ENCODE results near the gene PAH.
A peak's percentile ranks its signal among the peaks of the same experiment; 100 is the strongest.

Gene PAH

DNA sequence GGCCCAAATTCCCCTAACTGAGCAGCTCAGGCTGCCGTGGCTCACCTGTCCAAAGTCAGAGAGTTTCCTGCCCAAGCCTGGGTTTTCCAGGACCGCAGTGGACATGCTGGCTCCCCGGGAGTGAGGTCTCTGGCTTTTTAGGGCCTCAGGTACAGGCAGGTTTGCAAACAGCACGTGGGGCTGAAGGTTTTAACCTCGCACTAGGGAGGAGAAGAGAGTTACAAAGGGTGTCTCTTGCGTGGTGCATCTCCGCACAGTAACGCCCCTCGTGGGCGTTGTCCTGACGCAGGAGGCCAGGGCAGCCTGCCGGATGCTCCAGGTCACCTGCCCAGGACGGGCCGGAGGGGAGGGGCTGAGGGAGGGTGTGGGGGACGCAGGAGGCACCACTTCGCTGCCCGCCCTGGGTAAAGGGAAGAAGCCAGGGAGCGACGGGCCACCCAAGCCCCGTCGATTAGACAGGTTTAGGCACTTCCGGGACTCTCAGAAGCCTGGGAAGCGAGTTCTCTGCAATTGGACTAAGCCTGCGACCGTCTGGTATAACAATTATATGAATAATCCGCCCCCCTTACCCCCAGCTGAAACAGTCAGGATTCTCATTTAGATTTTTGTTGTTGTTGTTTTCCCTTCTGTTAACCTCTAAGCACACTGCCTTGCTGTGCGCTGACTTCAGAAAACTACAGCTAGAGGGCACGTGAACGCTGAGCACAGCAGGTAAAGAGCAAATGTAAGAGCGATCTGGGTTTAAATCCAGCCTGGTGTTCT lies at the start of gene PAH:
PAH (minus strand) TSS at position 219 of the 762 bp plus-strand sequence; CDS start at position 105, 114 bp downstream.
- DNase-seq (ENCODE audit: low spot score), result no peak

DNA sequence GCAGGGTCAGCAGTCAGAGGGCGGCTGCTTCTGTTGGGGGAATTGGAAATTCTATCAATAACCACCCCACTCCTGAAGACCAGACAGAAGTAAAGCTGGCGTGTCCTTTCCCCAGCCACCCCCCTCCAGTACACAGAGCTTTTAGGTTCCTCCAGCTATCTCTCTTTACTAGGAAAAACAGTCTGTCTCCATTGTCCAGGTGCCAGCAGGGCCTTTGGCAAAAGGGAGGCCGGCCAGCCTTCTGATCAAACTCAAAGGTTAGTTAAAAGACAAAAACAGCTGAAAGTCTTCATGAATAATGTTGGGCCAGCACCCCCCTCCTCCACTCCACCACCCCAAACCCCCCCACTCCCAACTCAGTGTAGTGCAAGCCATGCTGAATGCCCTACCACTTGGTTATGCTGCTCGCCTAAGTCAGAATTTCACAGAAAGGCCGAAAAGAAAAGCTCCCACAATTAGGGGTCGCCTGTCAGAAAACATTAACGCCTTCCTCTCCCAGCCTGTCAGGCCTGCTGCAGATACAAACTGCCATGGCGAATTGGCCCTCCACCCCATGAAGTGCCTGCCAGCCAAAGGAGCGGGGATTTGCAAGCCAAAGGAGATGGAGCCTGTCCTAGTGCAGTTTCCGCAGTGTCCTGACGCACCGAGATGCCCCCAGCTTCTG lies 49.3 kb upstream of the PAH start:
- no peak for DNase-seq (ENCODE audit: low spot score)

DNA sequence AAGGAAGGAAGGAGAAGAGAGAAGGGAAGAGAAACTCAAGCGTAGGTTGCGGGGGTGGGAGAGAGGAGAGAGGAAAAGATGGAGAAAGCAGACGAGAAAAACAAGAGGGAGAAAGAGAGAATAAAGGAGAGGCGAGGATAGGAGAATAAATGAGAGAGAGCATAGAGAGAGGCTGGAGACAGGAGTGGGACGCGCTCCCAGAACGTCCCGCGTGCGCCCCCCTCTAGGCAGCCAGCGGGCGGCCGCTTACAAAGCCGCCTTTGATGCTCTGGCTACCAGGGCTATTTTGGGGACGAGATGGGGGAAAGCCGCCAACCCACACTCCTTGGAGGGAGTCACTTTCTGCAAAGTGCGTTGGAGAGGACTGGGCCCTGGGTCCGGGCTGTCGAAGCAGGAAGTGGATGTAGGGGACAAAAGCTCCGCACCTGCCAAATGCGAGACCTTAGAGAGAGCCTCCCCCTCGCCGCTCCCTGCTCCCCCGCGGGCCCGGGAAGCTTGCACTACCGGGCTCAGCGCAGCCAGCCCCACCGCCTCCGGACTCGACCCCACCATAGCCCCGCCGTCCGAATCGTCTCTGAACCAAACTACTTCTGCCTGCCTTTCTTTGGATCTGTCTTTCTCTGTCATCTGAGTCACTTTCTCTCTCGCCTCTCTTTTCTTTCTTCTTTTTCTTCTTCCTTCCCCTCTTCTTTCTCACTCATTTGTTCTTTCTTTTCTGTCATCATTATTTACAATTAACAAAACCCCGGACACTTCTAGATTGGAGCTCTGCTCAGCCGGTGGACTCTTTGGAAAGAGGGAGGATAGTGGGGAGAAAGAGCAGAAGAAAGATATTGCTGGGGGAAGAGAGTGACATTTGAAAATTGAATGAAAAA lies 48.5 kb upstream of the PAH start:
- DNase-seq (ENCODE audit: low spot score), result no peak

GRCh38 chr12:102964872-102965271 lies 47.8 kb upstream of the PAH start:
- no peak for DNase-seq (ENCODE audit: low spot score)

DNA sequence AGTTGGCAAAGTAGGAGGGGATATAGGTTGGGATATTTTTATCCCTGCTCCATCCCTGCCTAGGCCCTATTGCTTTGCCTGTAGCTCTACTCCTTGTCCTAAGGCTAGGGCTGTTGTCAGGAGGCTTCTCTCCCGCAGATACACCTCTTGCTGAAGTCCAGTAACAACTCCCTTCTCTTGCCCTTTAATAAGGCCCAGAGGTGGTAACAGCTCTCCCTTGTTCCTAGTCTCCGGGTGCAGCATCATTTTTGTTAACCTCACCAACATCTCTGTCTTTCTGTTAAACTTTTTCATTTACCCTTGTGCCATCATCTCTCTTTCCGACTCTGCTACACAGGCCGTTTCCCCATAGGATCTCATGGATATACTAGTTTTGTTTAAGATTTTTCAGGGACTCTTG lies 46.8 kb upstream of the PAH start:
- DNase-seq (ENCODE audit: low spot score), result no peak

DNA sequence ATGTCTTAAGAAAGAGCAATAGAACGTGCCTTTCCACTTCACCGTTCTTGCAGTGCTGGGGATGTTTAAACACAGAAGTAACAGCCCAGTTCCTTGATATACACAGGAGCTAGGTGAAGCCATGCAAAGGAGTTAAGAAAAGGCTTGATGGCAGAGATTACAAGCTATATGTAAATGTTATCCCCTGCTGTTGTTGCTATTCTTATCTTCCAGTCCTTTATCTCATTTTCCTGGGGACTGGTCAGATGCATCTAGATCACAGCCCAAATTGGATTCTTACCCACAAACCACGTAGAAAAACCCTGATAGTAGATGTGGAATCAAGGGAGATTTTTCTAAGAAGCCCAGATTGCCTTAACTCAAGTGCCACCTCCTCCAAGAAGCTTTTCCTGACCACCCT lies 45.9 kb upstream of the PAH start:
- no peak for DNase-seq (ENCODE audit: low spot score)

GRCh38 chr12:102962532-102962931 lies 45.5 kb upstream of the PAH start:
- DNase-seq (ENCODE audit: low spot score), result no peak

- no peak for DNase-seq (ENCODE audit: low spot score)
These were observed 44.4 kb upstream of the PAH start for GRCh38 chr12:102961466-102961855.

DNA sequence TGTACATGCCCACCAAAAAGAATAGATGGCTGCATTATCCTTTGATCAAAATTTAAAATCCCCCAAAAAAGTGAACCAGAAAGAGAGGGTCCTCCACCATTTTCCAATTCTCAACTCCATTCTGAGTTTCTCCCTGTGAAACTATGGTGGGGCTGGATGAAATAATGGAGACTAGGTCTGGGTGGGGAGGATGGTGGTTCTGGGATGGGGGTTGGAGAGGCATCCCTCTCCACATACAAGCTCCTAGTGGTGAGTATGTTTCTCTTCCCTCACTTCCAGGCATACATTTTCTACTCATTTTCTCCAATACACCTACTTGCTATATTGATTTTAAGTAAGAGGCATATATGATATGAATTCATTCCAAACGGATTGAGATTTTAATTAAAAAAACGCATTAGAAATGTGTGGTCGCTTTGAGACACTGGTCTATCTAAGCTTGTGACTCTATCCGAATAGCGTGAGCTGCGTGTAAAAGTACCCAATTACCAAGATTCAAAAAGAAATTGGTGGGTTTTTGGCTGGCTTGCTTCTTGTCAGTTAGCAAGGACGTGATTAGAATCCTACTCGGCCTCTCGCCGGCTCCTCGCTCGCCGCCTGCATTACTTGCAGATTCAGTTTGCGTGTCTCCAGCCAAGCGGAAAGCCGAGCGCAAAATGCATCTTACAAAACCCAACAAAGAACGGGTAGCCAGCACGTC lies 43.9 kb upstream of the PAH start:
- DNase-seq (ENCODE audit: low spot score), result no peak

- no peak for DNase-seq (ENCODE audit: low spot score)
These were observed 42.3 kb upstream of the PAH start for GRCh38 chr12:102959391-102959790.

- DNase-seq (ENCODE audit: low spot score), result no peak
These were observed 41.8 kb upstream of the PAH start for GRCh38 chr12:102958830-102959176.

DNA sequence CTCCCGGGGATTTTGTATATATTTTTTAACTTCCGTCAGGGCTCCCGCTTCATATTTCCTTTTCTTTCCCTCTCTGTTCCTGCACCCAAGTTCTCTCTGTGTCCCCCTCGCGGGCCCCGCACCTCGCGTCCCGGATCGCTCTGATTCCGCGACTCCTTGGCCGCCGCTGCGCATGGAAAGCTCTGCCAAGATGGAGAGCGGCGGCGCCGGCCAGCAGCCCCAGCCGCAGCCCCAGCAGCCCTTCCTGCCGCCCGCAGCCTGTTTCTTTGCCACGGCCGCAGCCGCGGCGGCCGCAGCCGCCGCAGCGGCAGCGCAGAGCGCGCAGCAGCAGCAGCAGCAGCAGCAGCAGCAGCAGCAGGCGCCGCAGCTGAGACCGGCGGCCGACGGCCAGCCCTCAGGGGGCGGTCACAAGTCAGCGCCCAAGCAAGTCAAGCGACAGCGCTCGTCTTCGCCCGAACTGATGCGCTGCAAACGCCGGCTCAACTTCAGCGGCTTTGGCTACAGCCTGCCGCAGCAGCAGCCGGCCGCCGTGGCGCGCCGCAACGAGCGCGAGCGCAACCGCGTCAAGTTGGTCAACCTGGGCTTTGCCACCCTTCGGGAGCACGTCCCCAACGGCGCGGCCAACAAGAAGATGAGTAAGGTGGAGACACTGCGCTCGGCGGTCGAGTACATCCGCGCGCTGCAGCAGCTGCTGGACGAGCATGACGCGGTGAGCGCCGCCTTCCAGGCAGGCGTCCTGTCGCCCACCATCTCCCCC lies 41.2 kb upstream of the PAH start:
- DNase-seq (ENCODE audit: low spot score), result no peak

DNA sequence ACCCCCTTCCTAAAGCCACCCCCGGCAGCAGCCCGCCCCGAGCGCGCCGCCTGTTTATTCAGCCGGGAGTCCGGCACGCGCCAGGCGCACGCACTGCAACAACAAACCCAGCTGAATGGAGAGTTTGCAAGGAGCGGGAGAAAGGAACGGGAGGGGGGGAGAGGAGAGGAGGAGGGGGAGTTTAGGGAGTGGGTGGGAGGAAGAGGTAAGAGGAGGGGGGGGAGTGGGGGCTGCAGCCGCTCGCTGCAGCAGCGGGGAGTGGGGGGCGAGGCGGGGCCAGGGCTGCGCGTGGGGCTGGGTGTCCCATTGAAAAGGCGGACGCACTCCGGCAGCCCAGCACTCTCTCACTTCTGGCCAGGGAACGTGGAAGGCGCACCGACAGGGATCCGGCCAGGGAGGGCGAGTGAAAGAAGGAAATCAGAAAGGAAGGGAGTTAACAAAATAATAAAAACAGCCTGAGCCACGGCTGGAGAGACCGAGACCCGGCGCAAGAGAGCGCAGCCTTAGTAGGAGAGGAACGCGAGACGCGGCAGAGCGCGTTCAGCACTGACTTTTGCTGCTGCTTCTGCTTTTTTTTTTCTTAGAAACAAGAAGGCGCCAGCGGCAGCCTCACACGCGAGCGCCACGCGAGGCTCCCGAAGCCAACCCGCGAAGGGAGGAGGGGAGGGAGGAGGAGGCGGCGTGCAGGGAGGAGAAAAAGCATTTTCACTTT lies 40.5 kb upstream of the PAH start, which contains the start of gene ASCL1:
ASCL1 (plus strand) TSS at position 336 of the 712 bp plus-strand sequence. CDS start 571 bp downstream, outside the sequence.
- DNase-seq (ENCODE audit: low spot score), result no peak

- no peak for DNase-seq (ENCODE audit: low spot score)
These were observed 39.8 kb upstream of the PAH start for GRCh38 chr12:102956738-102957327.

DNA sequence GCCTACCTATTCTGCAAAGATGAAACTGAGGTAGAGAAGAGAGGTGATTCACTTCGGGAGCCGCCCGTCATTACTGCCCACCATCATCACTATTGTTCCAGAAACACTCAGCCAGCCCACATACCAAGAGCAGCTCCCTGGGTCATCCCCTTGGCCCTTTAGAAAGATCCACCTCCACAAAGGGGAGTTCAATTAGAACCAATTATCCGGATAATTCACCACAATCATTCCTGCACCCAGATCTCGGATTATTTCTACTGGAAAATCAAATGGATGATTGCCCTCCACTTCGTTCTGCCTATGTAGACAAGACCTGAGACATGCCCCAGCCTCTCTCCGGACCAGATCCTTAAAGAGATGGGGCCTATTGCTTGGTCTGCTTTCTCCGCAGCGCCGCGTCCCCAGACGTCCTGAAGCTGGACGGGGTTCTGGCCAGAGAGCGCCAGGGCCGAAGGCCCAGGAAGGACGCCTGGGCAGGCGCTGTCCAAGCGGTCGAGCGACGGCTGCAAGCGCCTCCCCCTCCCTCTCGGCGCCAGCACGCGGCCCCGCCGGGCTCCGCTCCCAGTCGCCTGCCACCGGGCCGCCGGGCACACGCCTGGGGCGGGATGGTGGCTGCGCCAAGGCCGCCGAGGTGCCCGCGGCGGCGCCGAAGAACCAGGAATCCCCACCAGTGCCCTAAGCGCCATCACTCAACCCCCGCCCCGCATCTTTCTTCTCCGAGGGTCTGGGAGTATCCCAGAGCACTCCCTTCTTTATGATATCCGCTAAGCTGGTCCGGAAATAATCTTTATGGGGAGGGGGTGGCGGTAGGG lies 39.1 kb upstream of the PAH start:
- DNase-seq (ENCODE audit: low spot score), result no peak

GRCh38 chr12:102954134-102954533 lies 37.1 kb upstream of the PAH start:
- peak; percentile 0 for DNase-seq (ENCODE audit: low spot score)

- no peak for DNase-seq (ENCODE audit: low spot score)
These were observed 36.2 kb upstream of the PAH start for GRCh38 chr12:102953221-102953620.

GRCh38 chr12:102951841-102952240 lies 34.8 kb upstream of the PAH start:
- no peak for DNase-seq (ENCODE audit: low spot score)

GRCh38 chr12:102950950-102951619 lies 34.0 kb upstream of the PAH start:
- no peak for DNase-seq (ENCODE audit: low spot score)

All from CD4-positive, alpha-beta T cell treated with Interleukin-15 for 4 hours (primary cell).